Coronary artery (tissue), 2 donors: ENCODE results near the gene SLC6A17.

ENCODE experiments used
- DNase-seq: peaks from one replicate; pipeline ENCODE4 v3.0.0-alpha.2; 2017; ENCODE audit warnings: low spot score
- H3K27ac ChIP-seq, 2 donors: fragments of 200-600 bp; sonication (generic); one replicate each; pipeline ENCODE4 v1.5.1; 2016 to 2019
- H3K4me3 ChIP-seq: fragments of 200-600 bp; sonication (generic); 2 replicates; pipeline ENCODE4 v1.5.1; 2016; ENCODE audit warnings: mild to moderate bottlenecking, moderate library complexity
- CTCF ChIP-seq: fragments of 200-600 bp; sonication (generic); IDR thresholded peaks from one replicate; pipeline ENCODE4 v1.5.1; 2019; ENCODE audit warnings: antibody characterized with exemption

The SLC6A17 gene

GRCh38 chr1:110237386-110238152, 87.3 kb downstream of the SLC6A17 start:
- Histone ChIP-seq H3K4me3 (no peak overlapping the region), H3K27ac (no peak overlapping the region)
- no peak for TF ChIP-seq CTCF
- no peak for DNase-seq

GRCh38 chr1:110239441-110240430, 89.4 kb downstream of the SLC6A17 start:
- no peak for DNase-seq
- TF ChIP-seq CTCF, result no peak
- no peak overlapping the region for H3K27ac ChIP-seq
- no peak overlapping the region for H3K4me3 ChIP-seq

GRCh38 chr1:110240476-110241210, 90.3 kb downstream of the SLC6A17 start:
- TF ChIP-seq CTCF, result no peak
- no peak overlapping the region for H3K4me3 ChIP-seq
- no peak for DNase-seq
- H3K27ac ChIP-seq, result no peak overlapping the region

GRCh38 chr1:110241516-110241915, 91.2 kb downstream of the SLC6A17 start:
- no peak for TF ChIP-seq CTCF
- DNase-seq, result no peak
- no peak overlapping the region for H3K27ac ChIP-seq
- H3K4me3 ChIP-seq, result no peak overlapping the region

- DNase-seq, result no peak
- TF ChIP-seq CTCF, result no peak
- no peak overlapping the region for H3K27ac ChIP-seq
- no peak overlapping the region for H3K4me3 ChIP-seq
These were observed 91.8 kb downstream of the SLC6A17 start for GRCh38 chr1:110242062-110242461.

GRCh38 chr1:110242731-110243130, 92.4 kb downstream of the SLC6A17 start:
- Histone ChIP-seq H3K4me3 (no peak overlapping the region), H3K27ac (no peak overlapping the region)
- no peak for DNase-seq
- TF ChIP-seq CTCF, result no peak
